ENCODE measurements around the gene LRAT. TPM values are rescaled to one million over a fixed set of nuclear protein-coding genes. Genes with fewer than 3 reads are reported as not detected.

LRAT gene
- total RNA-seq = 2.1 TPM in 1 of 2 replicates, not detected in the other

GRCh38 chr4:154743683-154744340 is at the start of gene LRAT:
Gene LRAT, plus strand, starts transcription at chr4:154744000. Its CDS starts 327 bp downstream, at chr4:154744327.

GRCh38 chr4:154781126-154781982 is 37.6 kb downstream of the LRAT start, which contains the start of gene RBM46:
Gene RBM46, plus strand, starts transcription at chr4:154781272. Its CDS starts 15,481 bp downstream, at chr4:154796753.

Other genes starting within 250 kb of the LRAT start
- 64.1 and 83.4 TPM in 2 replicates for gene PLRG1, start 193.6 kb upstream of the LRAT start, total RNA-seq
- not detected in 2 replicates for gene FGB, start 181.0 kb upstream of the LRAT start, total RNA-seq
- gene FGA, start 153.3 kb upstream of the LRAT start, total RNA-seq = 0.64 TPM in 1 of 2 replicates, not detected in the other
- 0.26 and 0.88 TPM in 2 replicates for gene FGG, start 131.3 kb upstream of the LRAT start, total RNA-seq
- gene RBM46, start 37.3 kb downstream of the LRAT start, total RNA-seq = 0.08 and 0.39 TPM in 2 replicates